ENCODE data around the gene ETFB.

Gene ETFB

GRCh38 chr19:51318687-51319648, 47.2 kb downstream of the ETFB start:
- TF ChIP-seq ZNF274 (IDR thresholded peaks at IDR 0.05; ENCODE audit: low read depth, low read length), result no peak
- no peak overlapping the region for H3K4me3 ChIP-seq (ENCODE audit: low read length)

GRCh38 chr19:51317968-51318367, 48.2 kb downstream of the ETFB start:
- no peak for TF ChIP-seq ZNF274 (IDR thresholded peaks at IDR 0.05; ENCODE audit: low read depth, low read length)
- H3K4me3 ChIP-seq (ENCODE audit: low read length), result no peak overlapping the region

- no peak for TF ChIP-seq ZNF274 (IDR thresholded peaks at IDR 0.05; ENCODE audit: low read depth, low read length)
- no peak overlapping the region for H3K4me3 ChIP-seq (ENCODE audit: low read length)
Observed at GRCh38 chr19:51317376-51317775, 48.8 kb downstream of the ETFB start.

- TF ChIP-seq ZNF274 (IDR thresholded peaks at IDR 0.05; ENCODE audit: low read depth, low read length), result no peak
- no peak overlapping the region for H3K4me3 ChIP-seq (ENCODE audit: low read length)
Observed at GRCh38 chr19:51316688-51317087, 49.5 kb downstream of the ETFB start.

- H3K4me3 ChIP-seq (ENCODE audit: low read length), result no peak within 1 kb of the TSS
- TF ChIP-seq ZNF274 (IDR thresholded peaks at IDR 0.05; ENCODE audit: low read depth, low read length), result no peak
Observed at GRCh38 chr19:51311351-51312257, 54.6 kb downstream of the ETFB start, which contains the start of gene IGLON5. IGLON5 (plus strand) TSS chr19:51311644; CDS start chr19:51311848, 204 bp downstream.

- no peak for TF ChIP-seq ZNF274 (IDR thresholded peaks at IDR 0.05; ENCODE audit: low read depth, low read length)
- no peak overlapping the region for H3K4me3 ChIP-seq (ENCODE audit: low read length)
Observed at GRCh38 chr19:51305479-51305878, 60.7 kb downstream of the ETFB start.

- no peak overlapping the region for H3K4me3 ChIP-seq (ENCODE audit: low read length)
- no peak for TF ChIP-seq ZNF274 (IDR thresholded peaks at IDR 0.05; ENCODE audit: low read depth, low read length)
Observed at GRCh38 chr19:51301266-51301665, 64.9 kb downstream of the ETFB start.

- H3K4me3 ChIP-seq (ENCODE audit: low read length), result no peak overlapping the region
- TF ChIP-seq ZNF274 (IDR thresholded peaks at IDR 0.05; ENCODE audit: low read depth, low read length), result no peak
Observed at GRCh38 chr19:51297406-51297805, 68.8 kb downstream of the ETFB start.

GRCh38 chr19:51296336-51297093, 69.7 kb downstream of the ETFB start:
- H3K4me3 ChIP-seq (ENCODE audit: low read length), result no peak overlapping the region
- TF ChIP-seq ZNF274 (IDR thresholded peaks at IDR 0.05; ENCODE audit: low read depth, low read length), result no peak

- H3K4me3 ChIP-seq (ENCODE audit: low read length), result no peak overlapping the region
- TF ChIP-seq ZNF274 (IDR thresholded peaks at IDR 0.05; ENCODE audit: low read depth, low read length), result no peak
Observed at GRCh38 chr19:51295382-51296126, 70.6 kb downstream of the ETFB start.
